Islet precursor cell (in vitro differentiated cells): ENCODE measurements around the gene SLC17A9.

Source experiments
- DNase-seq: peaks from one replicate; pipeline ENCODE4 v3.0.0-alpha.2; 2018

Gene SLC17A9

GRCh38 chr20:62921119-62921687 is 31.3 kb upstream of the SLC17A9 start:
- peak; percentile 91 for DNase-seq

- DNase-seq, result no peak
These were observed 30.0 kb upstream of the SLC17A9 start for GRCh38 chr20:62922451-62922921.

- peak; percentile 93 for DNase-seq
These were observed 29.3 kb upstream of the SLC17A9 start for GRCh38 chr20:62923059-62923668.

- DNase-seq, result no peak
These were observed 28.7 kb upstream of the SLC17A9 start for GRCh38 chr20:62923669-62924441.

GRCh38 chr20:62924442-62925075 is 27.9 kb upstream of the SLC17A9 start:
- DNase-seq, result peak; percentile 68

- no peak for DNase-seq
These were observed 27.5 kb upstream of the SLC17A9 start for GRCh38 chr20:62925076-62925419.

GRCh38 chr20:62925420-62926228 is 26.9 kb upstream of the SLC17A9 start:
- DNase-seq, result no peak

GRCh38 chr20:62926229-62927127 is 26.0 kb upstream of the SLC17A9 start, which contains the start of gene DIDO1:
Gene DIDO1 (minus strand): TSS chr20:62926505.
- DNase-seq, result peak; percentile 94

GRCh38 chr20:62927128-62927705 is 25.3 kb upstream of the SLC17A9 start:
- no peak for DNase-seq

GRCh38 chr20:62928246-62928939 is 24.1 kb upstream of the SLC17A9 start:
- peak; percentile 83 for DNase-seq

GRCh38 chr20:62929051-62929538 is 23.4 kb upstream of the SLC17A9 start:
- DNase-seq, result peak; percentile 93

- DNase-seq, result no peak
These were observed 21.0 kb upstream of the SLC17A9 start for GRCh38 chr20:62931464-62931863.

- DNase-seq, result no peak
These were observed 18.5 kb upstream of the SLC17A9 start for GRCh38 chr20:62933966-62934365.

GRCh38 chr20:62935204-62935967 is 17.1 kb upstream of the SLC17A9 start:
- DNase-seq, result no peak

- DNase-seq, result peak; percentile 88
These were observed 16.4 kb upstream of the SLC17A9 start for GRCh38 chr20:62935968-62936585.

GRCh38 chr20:62937268-62938104 is 15.0 kb upstream of the SLC17A9 start:
- peak; percentile 98 for DNase-seq

- no peak for DNase-seq
These were observed 14.2 kb upstream of the SLC17A9 start, which contains the start of gene GID8 for GRCh38 chr20:62938105-62938888. Gene GID8 (plus strand): TSS chr20:62938147. CDS start chr20:62941503, 3,356 bp downstream.
